ENCODE measurements around the gene ID4. TPM values are rescaled to one million over a fixed set of nuclear protein-coding genes. Genes with fewer than 3 reads are reported as not detected.

ID4 gene, protein sequence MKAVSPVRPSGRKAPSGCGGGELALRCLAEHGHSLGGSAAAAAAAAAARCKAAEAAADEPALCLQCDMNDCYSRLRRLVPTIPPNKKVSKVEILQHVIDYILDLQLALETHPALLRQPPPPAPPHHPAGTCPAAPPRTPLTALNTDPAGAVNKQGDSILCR
- total RNA-seq (4.6 TPM), polyA plus RNA-seq (ENCODE audit: insufficient read depth in 1 of 8, insufficient read length in 8 of 8, low replicate concordance in 1 of 8) (1 to 10 TPM; 2.9 to 9.0 (median 5.4) TPM)
- long read RNA-seq, donor 1, partial matches to known transcripts: 0 of 1 reads
- long read RNA-seq, donor 1, other reads (novel, unspliced or antisense): 0 of 1 reads
- long read RNA-seq, donor 2: 0 reads
- long read RNA-seq, donor 3, partial matches to known transcripts: 0 of 1 reads
- long read RNA-seq, donor 3, other reads (novel, unspliced or antisense): 0 of 1 reads
- long read RNA-seq, donor 4, partial matches to known transcripts: 0 of 3 reads
- long read RNA-seq, donor 4, other reads (novel, unspliced or antisense): 0 of 3 reads
- long read RNA-seq, donor 5, transcript ID4-201 (3 exons, 2,344 nt): major isoform, 11 of 11 reads
- long read RNA-seq, donor 5, partial matches to known transcripts: 0 of 11 reads
- long read RNA-seq, donor 5, other reads (novel, unspliced or antisense): 0 of 11 reads
- long read RNA-seq, donor 6, partial matches to known transcripts: 0 of 4 reads
- long read RNA-seq, donor 6, other reads (novel, unspliced or antisense): 0 of 4 reads
- long read RNA-seq, donor 7, partial matches to known transcripts: 0 of 4 reads
- long read RNA-seq, donor 7, other reads (novel, unspliced or antisense): 0 of 4 reads
- long read RNA-seq, donor 8, partial matches to known transcripts: 0 of 1 reads
- long read RNA-seq, donor 8, other reads (novel, unspliced or antisense): 0 of 1 reads
- long read RNA-seq, donor 9, partial matches to known transcripts: 0 of 1 reads
- long read RNA-seq, donor 9, other reads (novel, unspliced or antisense): 0 of 1 reads
- long read RNA-seq, donor 10, partial matches to known transcripts: 0 of 4 reads
- long read RNA-seq, donor 10, other reads (novel, unspliced or antisense): 0 of 4 reads
- long read RNA-seq, donor 11, partial matches to known transcripts: 0 of 2 reads
- long read RNA-seq, donor 11, other reads (novel, unspliced or antisense): 0 of 2 reads

DNA sequence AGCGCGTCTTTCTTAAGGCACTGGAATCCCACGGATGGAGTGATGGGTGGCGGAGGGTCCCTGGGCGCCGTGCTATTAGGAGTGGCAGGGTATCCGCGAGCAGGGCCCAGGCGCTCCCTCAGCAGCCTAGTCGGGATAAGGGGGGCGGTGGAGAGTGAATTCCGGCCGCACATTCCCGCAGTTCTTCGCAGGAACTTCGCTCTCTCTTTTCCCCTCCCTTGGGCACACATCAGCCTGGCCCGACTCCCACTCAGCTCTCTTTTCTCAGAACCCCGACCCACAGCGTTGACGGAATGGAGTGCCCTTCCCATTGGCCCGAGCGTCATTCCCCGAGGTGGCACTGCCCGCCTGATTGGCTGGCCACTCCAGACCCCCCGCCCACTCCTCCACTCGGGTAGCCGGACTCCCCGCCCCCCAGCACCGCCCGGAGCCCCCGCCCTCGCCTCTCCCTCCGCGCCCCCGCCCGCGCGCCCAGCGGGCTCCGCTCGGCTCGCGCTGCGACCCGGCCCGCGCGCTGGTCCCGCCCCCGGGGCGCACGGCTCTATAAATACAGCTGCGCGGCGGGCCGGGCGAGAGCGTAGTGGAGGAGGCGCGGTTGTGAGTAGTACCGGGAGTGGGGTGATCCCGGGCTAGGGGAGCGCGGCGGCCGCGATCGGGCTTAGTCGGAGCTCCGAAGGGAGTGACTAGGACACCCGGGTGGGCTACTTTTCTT lies at the start of gene ID4:
ID4 (plus strand) TSS at position 572 of the 712 bp plus-strand sequence. CDS start 385 bp downstream, outside the sequence.
- Histone ChIP-seq H3K4me1 (ENCODE audit: control insufficient read depth, insufficient read depth, low read length) (peaks cover 8% of the 10 kb centered on the region), H3K4me3 (ENCODE audit: low read length) (peak within 1 kb of the TSS; percentile 71), H3K9me3 (replicated peaks; ENCODE audit: control insufficient read depth, low read depth, low read length) (no peaks in the 10 kb centered on the region), H3K27me3 (ENCODE audit: control insufficient read depth, insufficient read depth, low read length) (peaks cover 19% of the 10 kb centered on the region), H3K36me3 (ENCODE audit: control insufficient read depth, insufficient read depth, low read length) (no peaks in the 10 kb centered on the region), H3K27ac (ENCODE audit: low read length) (peak within 1 kb of the TSS; percentile 81)
- DNase-seq: peak; percentile 97
- under 1% methylated on average over 57 of the region's 71 CpGs for WGBS (ENCODE audit: insufficient coverage)

DNA sequence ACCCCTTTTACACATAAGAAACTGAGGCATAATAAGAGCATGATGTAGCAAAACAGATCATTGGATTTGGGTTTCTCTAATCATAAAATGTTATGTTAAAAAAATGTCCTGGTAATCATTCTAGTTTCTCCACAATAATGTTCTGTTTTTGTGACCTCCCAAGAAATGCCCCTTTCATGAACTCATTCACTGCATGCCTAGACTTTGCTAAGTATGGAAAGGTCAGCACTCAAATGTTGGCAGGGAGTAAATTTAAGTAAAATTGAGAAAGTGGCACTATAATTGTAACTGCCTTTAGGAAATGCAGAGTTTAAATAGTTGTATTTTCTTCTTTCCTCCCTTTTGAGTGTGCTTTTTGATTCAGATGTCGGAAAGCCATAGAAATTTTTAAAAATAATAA lies 48.5 kb upstream of the ID4 start:
- Histone ChIP-seq H3K4me3 (ENCODE audit: low read length) (no peak overlapping the region), H3K27ac (ENCODE audit: low read length) (no peak overlapping the region), H3K9me3 (replicated peaks; ENCODE audit: control insufficient read depth, low read depth, low read length) (no peaks in the 10 kb centered on the region), H3K4me1 (ENCODE audit: control insufficient read depth, insufficient read depth, low read length) (no peaks in the 10 kb centered on the region), H3K27me3 (ENCODE audit: control insufficient read depth, insufficient read depth, low read length) (no peaks in the 10 kb centered on the region), H3K36me3 (ENCODE audit: control insufficient read depth, insufficient read depth, low read length) (no peaks in the 10 kb centered on the region)
- WGBS (ENCODE audit: insufficient coverage): no CpG with 5 or more reads among the region's 1 CpG
- no peak for DNase-seq

DNA sequence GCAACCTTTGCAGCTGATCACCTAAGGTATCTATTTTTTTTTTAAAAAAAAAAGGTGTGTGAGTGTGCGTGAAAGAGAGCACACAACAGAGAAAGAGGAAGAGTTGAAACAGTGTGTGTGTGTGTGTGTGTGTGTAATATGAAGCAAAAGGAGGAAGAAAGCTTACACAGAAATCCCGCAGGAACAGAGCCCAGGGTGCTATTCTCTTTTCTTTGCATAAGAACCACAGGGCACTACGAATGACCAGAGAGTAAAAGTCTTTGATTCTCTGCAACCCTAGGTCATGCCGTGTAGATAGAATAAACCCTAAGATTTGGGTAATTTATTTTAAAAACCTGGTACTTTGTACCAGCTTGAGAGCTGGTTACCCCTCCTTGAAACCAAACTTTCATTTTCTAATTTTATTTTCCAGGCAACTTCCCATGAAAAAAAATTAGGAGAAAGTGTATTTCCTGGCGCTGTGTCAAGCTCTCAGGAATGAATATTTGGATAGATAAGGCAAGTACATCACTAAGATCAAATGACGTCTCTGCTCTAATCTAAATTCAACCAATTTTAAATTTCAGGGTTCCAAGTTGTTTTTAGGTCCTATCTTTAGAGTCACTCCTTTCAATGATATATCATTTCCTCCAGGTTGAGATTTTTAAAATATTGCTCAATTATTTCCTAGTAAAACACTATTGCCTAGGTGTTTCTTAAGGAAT lies 47.9 kb upstream of the ID4 start:
- no peak for DNase-seq
- Histone ChIP-seq H3K9me3 (replicated peaks; ENCODE audit: control insufficient read depth, low read depth, low read length) (no peaks in the 10 kb centered on the region), H3K4me1 (ENCODE audit: control insufficient read depth, insufficient read depth, low read length) (no peaks in the 10 kb centered on the region), H3K4me3 (ENCODE audit: low read length) (no peak overlapping the region), H3K36me3 (ENCODE audit: control insufficient read depth, insufficient read depth, low read length) (no peaks in the 10 kb centered on the region), H3K27ac (ENCODE audit: low read length) (no peak overlapping the region), H3K27me3 (ENCODE audit: control insufficient read depth, insufficient read depth, low read length) (no peaks in the 10 kb centered on the region)
- WGBS (ENCODE audit: insufficient coverage): 40% methylated on average over 1 of the region's 6 CpGs

DNA sequence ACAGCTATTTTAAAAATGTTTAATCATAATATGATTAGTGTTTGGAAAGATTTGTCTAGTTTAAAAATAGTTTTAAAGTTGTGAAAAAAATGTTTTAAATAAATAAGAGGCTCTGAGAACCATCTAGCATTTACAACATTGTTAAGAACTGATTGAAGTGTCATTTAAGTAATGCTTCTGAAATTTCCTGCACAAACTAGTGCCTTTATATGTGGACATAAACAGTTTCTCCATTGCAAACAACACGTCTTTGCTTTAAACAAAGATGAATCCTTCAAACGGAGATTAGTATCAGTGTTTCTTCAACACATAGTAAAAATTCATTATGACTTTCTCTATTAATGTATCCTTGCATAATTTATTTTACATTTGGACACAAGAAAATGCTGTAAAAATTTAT lies 45.9 kb upstream of the ID4 start:
- no peak for DNase-seq
- Histone ChIP-seq H3K27ac (ENCODE audit: low read length) (no peak overlapping the region), H3K27me3 (ENCODE audit: control insufficient read depth, insufficient read depth, low read length) (no peaks in the 10 kb centered on the region), H3K4me3 (ENCODE audit: low read length) (no peak overlapping the region), H3K4me1 (ENCODE audit: control insufficient read depth, insufficient read depth, low read length) (no peaks in the 10 kb centered on the region), H3K9me3 (replicated peaks; ENCODE audit: control insufficient read depth, low read depth, low read length) (no peaks in the 10 kb centered on the region), H3K36me3 (ENCODE audit: control insufficient read depth, insufficient read depth, low read length) (no peaks in the 10 kb centered on the region)
- no CpG with 5 or more reads among the region's 2 CpGs for WGBS (ENCODE audit: insufficient coverage)

DNA sequence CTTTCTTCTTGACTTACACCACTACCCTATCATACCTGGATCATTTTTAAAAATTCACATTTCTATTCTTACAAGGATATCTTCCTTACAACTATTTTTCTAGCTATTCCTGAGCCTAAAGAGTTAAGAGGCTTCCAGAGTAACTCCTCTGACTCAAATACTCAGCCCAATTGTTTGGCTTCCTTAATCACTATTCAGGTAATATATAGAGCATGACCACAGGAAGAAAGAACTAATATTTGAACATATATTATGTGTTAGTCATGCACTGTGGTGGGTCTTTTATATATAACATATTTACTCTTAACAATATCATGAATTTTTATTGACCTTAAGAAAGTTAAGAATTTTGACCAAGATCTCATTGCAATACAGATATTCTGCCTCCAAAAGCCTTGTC lies 42.0 kb upstream of the ID4 start:
- H3K27ac ChIP-seq (ENCODE audit: low read length): no peak overlapping the region
- no peaks in the 10 kb centered on the region for H3K4me1 ChIP-seq (ENCODE audit: control insufficient read depth, insufficient read depth, low read length)
- H3K4me3 ChIP-seq (ENCODE audit: low read length): no peak overlapping the region
- no peak for DNase-seq
- H3K36me3 ChIP-seq (ENCODE audit: control insufficient read depth, insufficient read depth, low read length): no peaks in the 10 kb centered on the region
- no peaks in the 10 kb centered on the region for H3K9me3 ChIP-seq (replicated peaks; ENCODE audit: control insufficient read depth, low read depth, low read length)
- H3K27me3 ChIP-seq (ENCODE audit: control insufficient read depth, insufficient read depth, low read length): no peaks in the 10 kb centered on the region

DNA sequence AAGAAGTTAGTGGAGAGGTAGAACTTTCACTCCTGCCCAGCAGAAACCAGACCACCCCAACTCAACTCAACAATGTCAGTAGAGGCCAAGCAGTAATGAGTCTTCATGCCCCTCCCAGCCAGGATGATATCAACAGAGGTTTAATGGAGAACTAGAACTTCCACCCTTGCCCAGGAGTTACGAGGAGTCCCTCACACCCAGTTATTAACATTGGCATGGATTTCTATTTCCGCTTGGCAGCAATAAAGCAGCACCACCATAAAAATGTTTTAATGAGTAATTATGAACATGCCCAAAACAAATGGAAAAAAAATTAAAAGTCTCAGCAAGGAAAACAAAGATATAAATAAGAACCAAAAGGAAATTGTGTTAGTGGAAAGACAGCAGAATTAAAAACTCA lies 40.7 kb upstream of the ID4 start:
- Histone ChIP-seq H3K9me3 (replicated peaks; ENCODE audit: control insufficient read depth, low read depth, low read length) (no peaks in the 10 kb centered on the region), H3K27me3 (ENCODE audit: control insufficient read depth, insufficient read depth, low read length) (no peaks in the 10 kb centered on the region), H3K4me1 (ENCODE audit: control insufficient read depth, insufficient read depth, low read length) (no peaks in the 10 kb centered on the region), H3K27ac (ENCODE audit: low read length) (no peak overlapping the region), H3K4me3 (ENCODE audit: low read length) (no peak overlapping the region), H3K36me3 (ENCODE audit: control insufficient read depth, insufficient read depth, low read length) (no peaks in the 10 kb centered on the region)
- WGBS (ENCODE audit: insufficient coverage): no CpG with 5 or more reads among the region's 2 CpGs
- no peak for DNase-seq

DNA sequence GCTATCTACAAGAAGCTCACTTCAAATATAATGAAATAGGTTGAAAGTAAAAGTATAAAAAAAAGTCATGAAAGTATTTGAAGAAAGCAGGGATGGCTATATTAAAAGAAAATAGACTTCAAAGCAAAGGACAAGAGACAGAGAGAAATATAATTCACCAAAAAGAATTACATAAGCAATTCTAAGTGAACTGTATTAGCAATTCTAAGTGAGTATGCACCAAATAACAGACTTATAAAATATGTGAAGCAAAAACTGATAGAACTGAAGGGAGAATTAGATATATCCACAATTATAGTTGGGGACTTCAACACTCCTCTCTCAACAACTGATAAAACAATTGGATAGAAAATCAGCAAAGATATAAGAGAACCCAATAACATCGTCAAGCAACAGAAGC lies 38.8 kb upstream of the ID4 start:
- no peak overlapping the region for H3K27ac ChIP-seq (ENCODE audit: low read length)
- no peak for DNase-seq
- H3K9me3 ChIP-seq (replicated peaks; ENCODE audit: control insufficient read depth, low read depth, low read length): no peaks in the 10 kb centered on the region
- no peak overlapping the region for H3K4me3 ChIP-seq (ENCODE audit: low read length)
- H3K27me3 ChIP-seq (ENCODE audit: control insufficient read depth, insufficient read depth, low read length): no peaks in the 10 kb centered on the region
- H3K36me3 ChIP-seq (ENCODE audit: control insufficient read depth, insufficient read depth, low read length): no peaks in the 10 kb centered on the region
- WGBS (ENCODE audit: insufficient coverage): no CpG with 5 or more reads among the region's 1 CpG
- peaks cover under 1% of the 10 kb centered on the region for H3K4me1 ChIP-seq (ENCODE audit: control insufficient read depth, insufficient read depth, low read length)

DNA sequence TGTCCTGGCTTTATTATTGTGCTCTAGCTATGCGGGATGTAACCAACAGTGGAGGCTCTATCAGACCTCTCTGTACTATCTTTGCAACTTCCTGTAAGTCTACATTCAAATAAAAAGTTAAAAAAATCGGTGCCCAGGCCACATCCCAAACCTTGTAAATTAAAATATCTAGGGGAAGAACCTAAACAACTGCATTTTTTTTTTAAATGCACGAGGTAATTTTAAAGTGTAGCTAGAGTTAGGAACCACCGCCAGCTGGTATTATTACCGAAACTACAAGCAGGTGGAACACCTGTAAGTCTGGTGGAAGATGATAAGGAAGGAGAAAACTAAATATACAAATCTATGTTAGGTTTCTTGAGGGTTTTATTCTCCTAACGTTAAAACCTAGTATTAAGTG lies 34.5 kb upstream of the ID4 start:
- Histone ChIP-seq H3K4me3 (ENCODE audit: low read length) (no peak overlapping the region), H3K4me1 (ENCODE audit: control insufficient read depth, insufficient read depth, low read length) (peaks cover 14% of the 10 kb centered on the region), H3K9me3 (replicated peaks; ENCODE audit: control insufficient read depth, low read depth, low read length) (no peaks in the 10 kb centered on the region), H3K27ac (ENCODE audit: low read length) (no peak overlapping the region), H3K36me3 (ENCODE audit: control insufficient read depth, insufficient read depth, low read length) (no peaks in the 10 kb centered on the region), H3K27me3 (ENCODE audit: control insufficient read depth, insufficient read depth, low read length) (no peaks in the 10 kb centered on the region)
- WGBS (ENCODE audit: insufficient coverage): no CpG with 5 or more reads among the region's 6 CpGs
- no peak for DNase-seq
